ENCODE data around the gene EVA1B. TPM values are rescaled to one million over a fixed set of nuclear protein-coding genes. Genes with fewer than 3 reads are reported as not detected.

The EVA1B gene
- total RNA-seq, 3 donors from 2014 or later (not counting 1 experiment from before 2014, with no cell fraction given), result 4.0 to 8.0 (median 4.9) TPM

DNA sequence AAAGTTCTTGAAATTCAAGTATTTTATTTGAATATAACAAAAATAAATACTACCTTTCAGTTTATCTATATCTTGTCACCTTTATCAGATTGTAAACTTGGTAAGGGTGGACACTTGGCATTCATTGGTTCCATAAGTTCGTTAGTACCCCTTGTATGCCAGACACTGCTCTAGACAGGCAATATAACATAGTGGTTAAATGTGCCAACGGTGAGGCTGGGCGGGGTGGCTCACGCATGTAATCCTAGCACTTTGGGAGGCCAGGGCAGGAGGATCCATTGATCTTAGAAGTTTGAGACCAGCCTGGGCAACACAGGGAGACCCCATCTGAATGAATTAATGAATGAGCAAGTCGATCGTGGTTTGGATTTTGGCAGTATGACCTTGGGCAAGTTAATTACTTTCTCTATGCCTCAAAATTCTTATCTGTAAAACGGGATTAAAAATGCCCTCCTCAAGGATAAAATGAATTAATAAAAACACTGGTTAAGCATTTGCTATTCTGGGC lies 43.6 kb downstream of the EVA1B start:
- TF ChIP-seq, protein P1, sequence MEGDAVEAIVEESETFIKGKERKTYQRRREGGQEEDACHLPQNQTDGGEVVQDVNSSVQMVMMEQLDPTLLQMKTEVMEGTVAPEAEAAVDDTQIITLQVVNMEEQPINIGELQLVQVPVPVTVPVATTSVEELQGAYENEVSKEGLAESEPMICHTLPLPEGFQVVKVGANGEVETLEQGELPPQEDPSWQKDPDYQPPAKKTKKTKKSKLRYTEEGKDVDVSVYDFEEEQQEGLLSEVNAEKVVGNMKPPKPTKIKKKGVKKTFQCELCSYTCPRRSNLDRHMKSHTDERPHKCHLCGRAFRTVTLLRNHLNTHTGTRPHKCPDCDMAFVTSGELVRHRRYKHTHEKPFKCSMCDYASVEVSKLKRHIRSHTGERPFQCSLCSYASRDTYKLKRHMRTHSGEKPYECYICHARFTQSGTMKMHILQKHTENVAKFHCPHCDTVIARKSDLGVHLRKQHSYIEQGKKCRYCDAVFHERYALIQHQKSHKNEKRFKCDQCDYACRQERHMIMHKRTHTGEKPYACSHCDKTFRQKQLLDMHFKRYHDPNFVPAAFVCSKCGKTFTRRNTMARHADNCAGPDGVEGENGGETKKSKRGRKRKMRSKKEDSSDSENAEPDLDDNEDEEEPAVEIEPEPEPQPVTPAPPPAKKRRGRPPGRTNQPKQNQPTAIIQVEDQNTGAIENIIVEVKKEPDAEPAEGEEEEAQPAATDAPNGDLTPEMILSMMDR (IDR thresholded peaks at IDR 0.05), result no peak
- Histone ChIP-seq H3K4me1 (ENCODE audit: control insufficient read depth, insufficient read depth, low read length) (no peaks in the 10 kb centered on the region), H3K27ac (ENCODE audit: low read length) (no peak overlapping the region), H3K9me3 (ENCODE audit: control insufficient read depth, insufficient read depth, low read length) (no peaks in the 10 kb centered on the region), H3K27me3 (ENCODE audit: control insufficient read depth, insufficient read depth, low read length) (no peaks in the 10 kb centered on the region), H3K4me3 (ENCODE audit: low read length) (no peak overlapping the region), H3K36me3 (ENCODE audit: control insufficient read depth, insufficient read depth, low read length) (peaks cover 24% of the 10 kb centered on the region)
- ATAC-seq (no peak), DNase-seq (no peak)
- H3K36me3 Mint-ChIP-seq, result peaks cover 12% of the 10 kb centered on the region
- intact Hi-C loops (cut with micrococcal nuclease), result loop anchor here (10.0 kb wide), 1 partner anchor 55 kb away; the partner anchor contains the start of gene THRAP3
- peak overlapping the region; percentile 41 to 84 for H3K27ac Mint-ChIP-seq
- H3K27me3 Mint-ChIP-seq (ENCODE audit: low read depth in 2 of 2), result no peaks in the 10 kb centered on the region
- no peak overlapping the region for H3K4me3 Mint-ChIP-seq
- no peaks in the 10 kb centered on the region for H3K9me3 Mint-ChIP-seq
- peaks cover 15 to 18% of the 10 kb centered on the region in 2 donors for H3K4me1 Mint-ChIP-seq
- 93% methylated on average over 6 of the region's 7 CpGs for WGBS (ENCODE audit: insufficient coverage)

DNA sequence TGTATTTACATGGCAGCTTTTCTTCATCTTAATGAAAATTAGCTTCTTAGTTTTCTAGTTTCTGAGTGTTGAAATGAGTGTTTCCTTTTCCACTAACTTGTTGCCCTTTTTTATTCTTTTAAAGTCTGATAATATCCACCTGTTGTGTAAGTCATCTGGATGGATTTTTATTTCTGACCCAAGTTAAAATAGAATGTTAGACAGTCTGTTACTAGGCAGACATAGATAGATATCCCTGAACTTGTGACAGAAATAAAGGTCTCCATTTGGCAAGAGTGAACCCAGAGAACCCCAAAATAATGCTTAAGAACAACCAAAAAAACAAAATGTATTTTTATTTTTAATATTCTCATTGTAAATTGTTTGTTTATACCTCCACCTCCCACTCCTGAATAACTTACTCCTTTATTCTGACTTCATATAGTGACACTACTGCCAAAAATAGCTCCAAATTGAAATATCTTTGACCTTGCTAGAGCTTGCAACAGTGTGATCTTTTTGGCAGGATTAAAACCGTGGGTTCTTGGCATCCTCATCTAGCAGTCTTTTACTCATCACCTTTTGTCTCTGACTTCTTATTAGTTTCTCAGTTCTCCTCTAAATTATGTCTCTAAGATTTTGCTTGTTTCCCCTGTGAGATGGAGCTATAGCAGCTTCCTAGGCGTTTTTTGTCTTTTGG lies 44.2 kb downstream of the EVA1B start:
- Mint-ChIP-seq H3K27ac (peak overlapping the region; percentile 41 to 84), H3K4me1 (peaks cover 15 to 18% of the 10 kb centered on the region in 2 donors), H3K27me3 (ENCODE audit: low read depth in 2 of 2) (no peaks in the 10 kb centered on the region), H3K9me3 (no peaks in the 10 kb centered on the region), H3K4me3 (no peak overlapping the region), H3K36me3 (peaks cover 12% of the 10 kb centered on the region)
- ATAC-seq (no peak), DNase-seq (no peak)
- Histone ChIP-seq H3K27ac (ENCODE audit: low read length) (no peak overlapping the region), H3K9me3 (ENCODE audit: control insufficient read depth, insufficient read depth, low read length) (no peaks in the 10 kb centered on the region), H3K4me3 (ENCODE audit: low read length) (no peak overlapping the region), H3K27me3 (ENCODE audit: control insufficient read depth, insufficient read depth, low read length) (no peaks in the 10 kb centered on the region), H3K36me3 (ENCODE audit: control insufficient read depth, insufficient read depth, low read length) (peaks cover 18% of the 10 kb centered on the region), H3K4me1 (ENCODE audit: control insufficient read depth, insufficient read depth, low read length) (no peaks in the 10 kb centered on the region)
- intact Hi-C loops (cut with micrococcal nuclease), result no loop called here
- TF ChIP-seq, protein P1 (IDR thresholded peaks at IDR 0.05), result no peak
- WGBS (ENCODE audit: insufficient coverage), result 72% methylated on average over 1 of the region's 2 CpGs

DNA sequence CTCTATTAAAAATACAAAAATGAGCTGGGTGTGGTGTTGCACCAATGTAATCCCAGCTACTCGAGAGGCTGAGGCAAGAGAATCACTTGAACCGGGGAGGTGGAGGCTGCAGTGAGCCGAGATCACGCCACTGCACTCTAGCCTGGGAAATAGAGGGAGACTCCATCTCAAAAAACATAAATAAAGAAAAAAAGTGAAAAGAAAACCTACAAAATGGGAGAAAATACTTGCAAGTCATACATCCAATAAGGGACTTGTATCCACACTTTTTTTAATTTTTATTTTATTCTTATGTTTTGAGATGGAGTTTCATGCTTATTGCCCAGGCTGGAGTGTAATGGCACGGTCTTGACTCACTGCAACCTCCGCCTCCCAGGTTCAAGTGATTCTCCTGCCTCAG lies 46.8 kb downstream of the EVA1B start:
- H3K27me3 Mint-ChIP-seq (ENCODE audit: low read depth in 2 of 2), result no peaks in the 10 kb centered on the region
- H3K9me3 Mint-ChIP-seq, result no peaks in the 10 kb centered on the region
- no peaks in the 10 kb centered on the region for H3K27me3 ChIP-seq (ENCODE audit: control insufficient read depth, insufficient read depth, low read length)
- no peak overlapping the region for H3K4me3 Mint-ChIP-seq
- peak overlapping the region in 1 of 2 donors; percentile 54 for H3K27ac Mint-ChIP-seq
- H3K4me3 ChIP-seq (ENCODE audit: low read length), result no peak overlapping the region
- TF ChIP-seq, protein P1 (IDR thresholded peaks at IDR 0.05), result no peak
- ATAC-seq (no peak), DNase-seq (no peak)
- no peaks in the 10 kb centered on the region for H3K36me3 Mint-ChIP-seq
- intact Hi-C loops (cut with micrococcal nuclease), result no loop called here
- WGBS (ENCODE audit: insufficient coverage), result 100% methylated on average over 1 of the region's 6 CpGs
- no peak overlapping the region for H3K27ac ChIP-seq (ENCODE audit: low read length)
- H3K36me3 ChIP-seq (ENCODE audit: control insufficient read depth, insufficient read depth, low read length), result peaks cover 9% of the 10 kb centered on the region
- H3K4me1 Mint-ChIP-seq, result peaks cover 28 to 32% of the 10 kb centered on the region in 2 donors
- no peaks in the 10 kb centered on the region for H3K4me1 ChIP-seq (ENCODE audit: control insufficient read depth, insufficient read depth, low read length)
- no peaks in the 10 kb centered on the region for H3K9me3 ChIP-seq (ENCODE audit: control insufficient read depth, insufficient read depth, low read length)
